ENCODE measurements around the gene UQCC2.

GRCh38 chr6:33670086-33670660 is 41.3 kb downstream of the UQCC2 start:
- TF ChIP-seq, protein P1, sequence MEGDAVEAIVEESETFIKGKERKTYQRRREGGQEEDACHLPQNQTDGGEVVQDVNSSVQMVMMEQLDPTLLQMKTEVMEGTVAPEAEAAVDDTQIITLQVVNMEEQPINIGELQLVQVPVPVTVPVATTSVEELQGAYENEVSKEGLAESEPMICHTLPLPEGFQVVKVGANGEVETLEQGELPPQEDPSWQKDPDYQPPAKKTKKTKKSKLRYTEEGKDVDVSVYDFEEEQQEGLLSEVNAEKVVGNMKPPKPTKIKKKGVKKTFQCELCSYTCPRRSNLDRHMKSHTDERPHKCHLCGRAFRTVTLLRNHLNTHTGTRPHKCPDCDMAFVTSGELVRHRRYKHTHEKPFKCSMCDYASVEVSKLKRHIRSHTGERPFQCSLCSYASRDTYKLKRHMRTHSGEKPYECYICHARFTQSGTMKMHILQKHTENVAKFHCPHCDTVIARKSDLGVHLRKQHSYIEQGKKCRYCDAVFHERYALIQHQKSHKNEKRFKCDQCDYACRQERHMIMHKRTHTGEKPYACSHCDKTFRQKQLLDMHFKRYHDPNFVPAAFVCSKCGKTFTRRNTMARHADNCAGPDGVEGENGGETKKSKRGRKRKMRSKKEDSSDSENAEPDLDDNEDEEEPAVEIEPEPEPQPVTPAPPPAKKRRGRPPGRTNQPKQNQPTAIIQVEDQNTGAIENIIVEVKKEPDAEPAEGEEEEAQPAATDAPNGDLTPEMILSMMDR (IDR thresholded peaks at IDR 0.05), result no peak
- no peak for TF ChIP-seq RFX5 (IDR thresholded peaks at IDR 0.05; ENCODE audit: low read length)
- no peak for TF ChIP-seq EP300 (IDR thresholded peaks at IDR 0.05; ENCODE audit: borderline replicate concordance in 1 of 2, low read depth in 1 of 2, low read length in 1 of 2)
- TF ChIP-seq, protein P2, sequence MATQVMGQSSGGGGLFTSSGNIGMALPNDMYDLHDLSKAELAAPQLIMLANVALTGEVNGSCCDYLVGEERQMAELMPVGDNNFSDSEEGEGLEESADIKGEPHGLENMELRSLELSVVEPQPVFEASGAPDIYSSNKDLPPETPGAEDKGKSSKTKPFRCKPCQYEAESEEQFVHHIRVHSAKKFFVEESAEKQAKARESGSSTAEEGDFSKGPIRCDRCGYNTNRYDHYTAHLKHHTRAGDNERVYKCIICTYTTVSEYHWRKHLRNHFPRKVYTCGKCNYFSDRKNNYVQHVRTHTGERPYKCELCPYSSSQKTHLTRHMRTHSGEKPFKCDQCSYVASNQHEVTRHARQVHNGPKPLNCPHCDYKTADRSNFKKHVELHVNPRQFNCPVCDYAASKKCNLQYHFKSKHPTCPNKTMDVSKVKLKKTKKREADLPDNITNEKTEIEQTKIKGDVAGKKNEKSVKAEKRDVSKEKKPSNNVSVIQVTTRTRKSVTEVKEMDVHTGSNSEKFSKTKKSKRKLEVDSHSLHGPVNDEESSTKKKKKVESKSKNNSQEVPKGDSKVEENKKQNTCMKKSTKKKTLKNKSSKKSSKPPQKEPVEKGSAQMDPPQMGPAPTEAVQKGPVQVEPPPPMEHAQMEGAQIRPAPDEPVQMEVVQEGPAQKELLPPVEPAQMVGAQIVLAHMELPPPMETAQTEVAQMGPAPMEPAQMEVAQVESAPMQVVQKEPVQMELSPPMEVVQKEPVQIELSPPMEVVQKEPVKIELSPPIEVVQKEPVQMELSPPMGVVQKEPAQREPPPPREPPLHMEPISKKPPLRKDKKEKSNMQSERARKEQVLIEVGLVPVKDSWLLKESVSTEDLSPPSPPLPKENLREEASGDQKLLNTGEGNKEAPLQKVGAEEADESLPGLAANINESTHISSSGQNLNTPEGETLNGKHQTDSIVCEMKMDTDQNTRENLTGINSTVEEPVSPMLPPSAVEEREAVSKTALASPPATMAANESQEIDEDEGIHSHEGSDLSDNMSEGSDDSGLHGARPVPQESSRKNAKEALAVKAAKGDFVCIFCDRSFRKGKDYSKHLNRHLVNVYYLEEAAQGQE (IDR thresholded peaks at IDR 0.05; ENCODE audit: low read depth, low read length), result no peak
- no peak for TF ChIP-seq SIN3A (IDR thresholded peaks at IDR 0.05; ENCODE audit: borderline replicate concordance, low read depth, low read length)
- no peak for TF ChIP-seq YY1 (IDR thresholded peaks at IDR 0.05; ENCODE audit: low read depth)

All from SK-N-SH (cell line).